Activated CD4-positive, alpha-beta memory T cell treated with anti-CD3 and anti-CD28 coated beads for 36 hours (primary cell): Measurements from ENCODE around the gene NAPG. TPM values are rescaled to one million over a fixed set of nuclear protein-coding genes. Genes with fewer than 3 reads are reported as not detected.
"Not testable (repeated sequence)": the region's sequence is repeated elsewhere in the genome, so short reads cannot be mapped to it uniquely, and the experiment has no call there.

Experiments
- CTCF ChIA-PET: fragments of 350-600 bp; sonication (Branson Sonifier 250); formaldehyde crosslinking; loops from one replicate; lab custom pipeline; 2021; ENCODE audit warnings: antibody characterized with exemption, inconsistent platforms; lab: Charles Lee
- POLR2A ChIA-PET: fragments of 350-600 bp; sonication (Branson Sonifier 250); formaldehyde crosslinking; loops from one replicate; lab custom pipeline; 2021; ENCODE audit warnings: antibody characterized with exemption; lab: Charles Lee
- DNase-seq: peaks from one replicate; pipeline ENCODE4 v3.0.0-alpha.2; 2020
- H3K27ac Mint-ChIP-seq: one replicate; pipeline ENCODE4 v1.8.0; 2021; ENCODE audit warnings: mixed read lengths
- H3K27me3 Mint-ChIP-seq: one replicate; pipeline ENCODE4 v1.8.0; 2021; ENCODE audit warnings: mixed read lengths
- H3K36me3 Mint-ChIP-seq: one replicate; pipeline ENCODE4 v1.8.0; 2021; ENCODE audit warnings: mixed read lengths
- H3K4me1 Mint-ChIP-seq: one replicate; pipeline ENCODE4 v1.8.0; 2021; ENCODE audit warnings: low read depth, mixed read lengths
- H3K4me3 Mint-ChIP-seq: one replicate; pipeline ENCODE4 v1.8.0; 2021; ENCODE audit warnings: mild to moderate bottlenecking, mixed read lengths
- H3K9me3 Mint-ChIP-seq: one replicate; pipeline ENCODE4 v1.8.0; 2021; ENCODE audit warnings: mixed read lengths
- intact Hi-C: fragments of 100-400 bp; cut with micrococcal nuclease; formaldehyde crosslinking; loops from one replicate; pipeline ENCODE4 v1.15.1; 2023
- total RNA-seq, 2 experiments: library from RNA; stranded (reverse); gene quantifications; one replicate each; pipeline ENCODE4 v1.2.3, GENCODE V29; 2021

The NAPG gene
- total RNA-seq, 2 experiments from 2014 or later, result 31.8 to 32.7 TPM

- intact Hi-C loops, result no loop called here
- no peak for DNase-seq
- H3K27ac Mint-ChIP-seq, result no peak overlapping the region
- H3K4me1 Mint-ChIP-seq, result peaks cover 4% of the 10 kb centered on the region
- no peaks in the 10 kb centered on the region for H3K27me3 Mint-ChIP-seq
- no peak overlapping the region for H3K4me3 Mint-ChIP-seq
- H3K9me3 Mint-ChIP-seq, result no peaks in the 10 kb centered on the region
- H3K36me3 Mint-ChIP-seq, result peaks cover 28% of the 10 kb centered on the region
- CTCF ChIA-PET, result interaction anchor here (0.9 kb wide), 2 partner anchors 14 to 41 kb away, joined by 3 to 4 read pairs; no protein-coding TSS in a partner anchor
- POLR2A ChIA-PET, result interaction anchor here (0.5 kb wide), 1 partner anchor 1446 kb away, joined by 4 read pairs; no protein-coding TSS in a partner anchor
Observed at GRCh38 chr18:10558243-10558966, 32.6 kb downstream of the NAPG start.

GRCh38 chr18:10558967-10559298, 33.1 kb downstream of the NAPG start:
- Mint-ChIP-seq H3K27ac (no peak overlapping the region), H3K4me1 (peaks cover 4% of the 10 kb centered on the region), H3K9me3 (no peaks in the 10 kb centered on the region), H3K36me3 (peaks cover 26% of the 10 kb centered on the region), H3K27me3 (no peaks in the 10 kb centered on the region), H3K4me3 (no peak overlapping the region)
- intact Hi-C loops, result no loop called here
- POLR2A ChIA-PET, result no interaction called here
- CTCF ChIA-PET, result interaction anchor here (0.9 kb wide), 2 partner anchors 15 to 41 kb away, joined by 3 to 4 read pairs; no protein-coding TSS in a partner anchor
- DNase-seq, result no peak

GRCh38 chr18:10559553-10560451, 34.0 kb downstream of the NAPG start:
- H3K4me3 Mint-ChIP-seq, result peak overlapping the region; percentile 28
- H3K27me3 Mint-ChIP-seq, result no peaks in the 10 kb centered on the region
- ChIA-PET CTCF (interaction anchor here (0.6 to 2.9 kb wide), 23 partner anchors 8 to 1604 kb away, joined by 3 to 11 read pairs (median 4); partner anchors contain the start of gene NAPG), POLR2A (no interaction called here)
- H3K27ac Mint-ChIP-seq, result no peak overlapping the region
- H3K36me3 Mint-ChIP-seq, result peaks cover 18% of the 10 kb centered on the region
- DNase-seq, result peak; percentile 17
- no peaks in the 10 kb centered on the region for H3K9me3 Mint-ChIP-seq
- intact Hi-C loops, result loop anchor here (5.0 kb wide), 1 partner anchor 992 kb away; no protein-coding TSS in a partner anchor
- H3K4me1 Mint-ChIP-seq, result peaks cover 4% of the 10 kb centered on the region

- peaks cover 4% of the 10 kb centered on the region for H3K4me1 Mint-ChIP-seq
- ChIA-PET CTCF (interaction anchor here (0.6 to 2.9 kb wide), 24 partner anchors 9 to 1605 kb away, joined by 3 to 11 read pairs (median 4); partner anchors contain the start of gene NAPG), POLR2A (no interaction called here)
- peaks cover 12% of the 10 kb centered on the region for H3K36me3 Mint-ChIP-seq
- peak; percentile 69 for DNase-seq
- no peak overlapping the region for H3K4me3 Mint-ChIP-seq
- H3K9me3 Mint-ChIP-seq, result no peaks in the 10 kb centered on the region
- H3K27ac Mint-ChIP-seq, result no peak overlapping the region
- H3K27me3 Mint-ChIP-seq, result no peaks in the 10 kb centered on the region
- intact Hi-C loops, result loop anchor here (5.0 kb wide), 1 partner anchor 992 kb away; no protein-coding TSS in a partner anchor
Observed at GRCh38 chr18:10560452-10561045, 34.7 kb downstream of the NAPG start.

- no peak for DNase-seq
- peaks cover 3% of the 10 kb centered on the region for H3K36me3 Mint-ChIP-seq
- peaks cover 4% of the 10 kb centered on the region for H3K4me1 Mint-ChIP-seq
- intact Hi-C loops, result loop anchor here (5.0 kb wide), 1 partner anchor 990 kb away; no protein-coding TSS in a partner anchor
- ChIA-PET POLR2A (interaction anchor here (0.6 kb wide), 1 partner anchor 287 kb away, joined by 4 read pairs; no protein-coding TSS in a partner anchor), CTCF (no interaction called here)
- no peaks in the 10 kb centered on the region for H3K27me3 Mint-ChIP-seq
- no peak overlapping the region for H3K4me3 Mint-ChIP-seq
- H3K9me3 Mint-ChIP-seq, result no peaks in the 10 kb centered on the region
- H3K27ac Mint-ChIP-seq, result no peak overlapping the region
Observed at GRCh38 chr18:10562773-10563160, 36.9 kb downstream of the NAPG start.

GRCh38 chr18:10563886-10564285, 38.1 kb downstream of the NAPG start:
- H3K27me3 Mint-ChIP-seq, result no peaks in the 10 kb centered on the region
- ChIA-PET CTCF (no interaction called here), POLR2A (no interaction called here)
- H3K36me3 Mint-ChIP-seq, result peaks cover 3% of the 10 kb centered on the region
- no peak overlapping the region for H3K27ac Mint-ChIP-seq
- DNase-seq, result no peak
- no peak overlapping the region for H3K4me3 Mint-ChIP-seq
- no peaks in the 10 kb centered on the region for H3K9me3 Mint-ChIP-seq
- intact Hi-C loops, result loop anchor here (5.0 kb wide), 1 partner anchor 988 kb away; no protein-coding TSS in a partner anchor
- H3K4me1 Mint-ChIP-seq, result peaks cover 4% of the 10 kb centered on the region

GRCh38 chr18:10564975-10565773, 39.3 kb downstream of the NAPG start:
- ChIA-PET CTCF (no interaction called here), POLR2A (no interaction called here)
- no peak overlapping the region for H3K27ac Mint-ChIP-seq

GRCh38 chr18:10565835-10566234, 40.0 kb downstream of the NAPG start:
- Mint-ChIP-seq H3K4me3 (no peak overlapping the region), H3K9me3 (peaks cover 2% of the 10 kb centered on the region), H3K27me3 (no peaks in the 10 kb centered on the region), H3K36me3 (peaks cover 3% of the 10 kb centered on the region), H3K4me1 (no peaks in the 10 kb centered on the region), H3K27ac (no peak overlapping the region)
- no peak for DNase-seq
- POLR2A ChIA-PET, result no interaction called here
- CTCF ChIA-PET, result no interaction called here
- intact Hi-C loops, result no loop called here

More at GRCh38 chr18:10564975-10565773, 39.3 kb downstream of the NAPG start:
- Mint-ChIP-seq H3K4me1 (no peaks in the 10 kb centered on the region), H3K27me3 (no peaks in the 10 kb centered on the region), H3K36me3 (peaks cover 3% of the 10 kb centered on the region), H3K4me3 (no peak overlapping the region), H3K9me3 (peaks cover 2% of the 10 kb centered on the region)
- DNase-seq, result no peak
- intact Hi-C loops, result loop anchor here (5.0 kb wide), 1 partner anchor 987 kb away; no protein-coding TSS in a partner anchor

GRCh38 chr18:10566390-10566789, 40.6 kb downstream of the NAPG start:
- no peaks in the 10 kb centered on the region for H3K4me1 Mint-ChIP-seq
- H3K36me3 Mint-ChIP-seq, result peaks cover 3% of the 10 kb centered on the region
- H3K4me3 Mint-ChIP-seq, result no peak overlapping the region
- CTCF ChIA-PET, result no interaction called here
- no peaks in the 10 kb centered on the region for H3K27me3 Mint-ChIP-seq
- H3K27ac Mint-ChIP-seq, result no peak overlapping the region
- no peak for DNase-seq
- intact Hi-C loops, result no loop called here
- peaks cover 2% of the 10 kb centered on the region for H3K9me3 Mint-ChIP-seq
- POLR2A ChIA-PET, result no interaction called here

GRCh38 chr18:10569941-10570340, 44.1 kb downstream of the NAPG start:
- H3K4me3 Mint-ChIP-seq, H3K36me3 Mint-ChIP-seq, CTCF ChIA-PET, H3K27ac Mint-ChIP-seq, DNase-seq, H3K27me3 Mint-ChIP-seq, POLR2A ChIA-PET, H3K9me3 Mint-ChIP-seq, H3K4me1 Mint-ChIP-seq, intact Hi-C loops: not testable (repeated sequence)

- H3K9me3 Mint-ChIP-seq, result peaks cover 2% of the 10 kb centered on the region
- H3K27me3 Mint-ChIP-seq, result no peaks in the 10 kb centered on the region
- intact Hi-C loops, result no loop called here
- H3K27ac Mint-ChIP-seq, result no peak overlapping the region
- ChIA-PET POLR2A (no interaction called here), CTCF (no interaction called here)
- DNase-seq, result no peak
- H3K4me3 Mint-ChIP-seq, result no peak overlapping the region
- H3K4me1 Mint-ChIP-seq, result no peaks in the 10 kb centered on the region
- H3K36me3 Mint-ChIP-seq, result no peaks in the 10 kb centered on the region
Observed at GRCh38 chr18:10570622-10571021, 44.8 kb downstream of the NAPG start.
